ENCODE results near the gene MYL6.

DNA sequence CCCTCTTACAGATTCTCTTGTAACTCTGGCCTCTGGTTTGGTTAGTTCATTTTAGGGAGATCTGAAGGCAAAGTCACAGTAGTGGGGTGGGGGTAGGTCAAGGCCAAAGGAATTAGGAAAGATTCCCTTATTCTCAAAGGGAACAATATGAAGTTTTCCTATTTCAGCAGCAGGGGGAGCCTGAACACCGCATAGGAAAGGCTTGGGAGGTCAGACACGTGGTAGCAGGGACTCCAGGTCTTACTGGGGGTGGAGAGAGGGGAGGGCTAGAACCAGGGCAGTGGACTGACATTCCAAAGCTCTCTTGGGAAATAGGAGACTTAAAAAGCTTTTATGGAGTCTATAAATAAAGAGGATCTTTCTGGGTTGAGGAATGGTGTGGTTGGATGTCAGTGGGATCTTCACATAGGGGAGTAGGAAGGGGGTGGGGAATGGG, 38.8 kb upstream of the MYL6 start:
- TF ChIP-seq EZH2phosphoT487 (IDR thresholded peaks at IDR 0.05; ENCODE audit: borderline replicate concordance) = no peak
- TF ChIP-seq, protein P1, sequence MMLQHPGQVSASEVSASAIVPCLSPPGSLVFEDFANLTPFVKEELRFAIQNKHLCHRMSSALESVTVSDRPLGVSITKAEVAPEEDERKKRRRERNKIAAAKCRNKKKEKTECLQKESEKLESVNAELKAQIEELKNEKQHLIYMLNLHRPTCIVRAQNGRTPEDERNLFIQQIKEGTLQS (IDR thresholded peaks at IDR 0.05) = no peak
- TF ChIP-seq, protein P2, sequence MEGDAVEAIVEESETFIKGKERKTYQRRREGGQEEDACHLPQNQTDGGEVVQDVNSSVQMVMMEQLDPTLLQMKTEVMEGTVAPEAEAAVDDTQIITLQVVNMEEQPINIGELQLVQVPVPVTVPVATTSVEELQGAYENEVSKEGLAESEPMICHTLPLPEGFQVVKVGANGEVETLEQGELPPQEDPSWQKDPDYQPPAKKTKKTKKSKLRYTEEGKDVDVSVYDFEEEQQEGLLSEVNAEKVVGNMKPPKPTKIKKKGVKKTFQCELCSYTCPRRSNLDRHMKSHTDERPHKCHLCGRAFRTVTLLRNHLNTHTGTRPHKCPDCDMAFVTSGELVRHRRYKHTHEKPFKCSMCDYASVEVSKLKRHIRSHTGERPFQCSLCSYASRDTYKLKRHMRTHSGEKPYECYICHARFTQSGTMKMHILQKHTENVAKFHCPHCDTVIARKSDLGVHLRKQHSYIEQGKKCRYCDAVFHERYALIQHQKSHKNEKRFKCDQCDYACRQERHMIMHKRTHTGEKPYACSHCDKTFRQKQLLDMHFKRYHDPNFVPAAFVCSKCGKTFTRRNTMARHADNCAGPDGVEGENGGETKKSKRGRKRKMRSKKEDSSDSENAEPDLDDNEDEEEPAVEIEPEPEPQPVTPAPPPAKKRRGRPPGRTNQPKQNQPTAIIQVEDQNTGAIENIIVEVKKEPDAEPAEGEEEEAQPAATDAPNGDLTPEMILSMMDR (IDR thresholded peaks at IDR 0.05 in 2 of 3, conservative IDR thresholded peaks at IDR 0.05 in 1 of 3; ENCODE audit: borderline replicate concordance in 1 of 3, insufficient read depth in 1 of 3, low read depth in 2 of 3, low read length in 2 of 3) = peak in 2 of 3 experiments; percentile 77 to 84; a peak in 4 of 6 replicates
- TF ChIP-seq, protein P3, sequence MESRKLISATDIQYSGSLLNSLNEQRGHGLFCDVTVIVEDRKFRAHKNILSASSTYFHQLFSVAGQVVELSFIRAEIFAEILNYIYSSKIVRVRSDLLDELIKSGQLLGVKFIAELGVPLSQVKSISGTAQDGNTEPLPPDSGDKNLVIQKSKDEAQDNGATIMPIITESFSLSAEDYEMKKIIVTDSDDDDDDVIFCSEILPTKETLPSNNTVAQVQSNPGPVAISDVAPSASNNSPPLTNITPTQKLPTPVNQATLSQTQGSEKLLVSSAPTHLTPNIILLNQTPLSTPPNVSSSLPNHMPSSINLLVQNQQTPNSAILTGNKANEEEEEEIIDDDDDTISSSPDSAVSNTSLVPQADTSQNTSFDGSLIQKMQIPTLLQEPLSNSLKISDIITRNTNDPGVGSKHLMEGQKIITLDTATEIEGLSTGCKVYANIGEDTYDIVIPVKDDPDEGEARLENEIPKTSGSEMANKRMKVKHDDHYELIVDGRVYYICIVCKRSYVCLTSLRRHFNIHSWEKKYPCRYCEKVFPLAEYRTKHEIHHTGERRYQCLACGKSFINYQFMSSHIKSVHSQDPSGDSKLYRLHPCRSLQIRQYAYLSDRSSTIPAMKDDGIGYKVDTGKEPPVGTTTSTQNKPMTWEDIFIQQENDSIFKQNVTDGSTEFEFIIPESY (IDR thresholded peaks at IDR 0.05; ENCODE audit: extremely low read depth, insufficient replicate concordance, low read length) = no peak
- TF ChIP-seq SIN3A (IDR thresholded peaks at IDR 0.05; ENCODE audit: low read depth) = no peak

Data from HCT116 (cell line).